ENCODE measurements around the gene CD37. TPM values are rescaled to one million over a fixed set of nuclear protein-coding genes. Genes with fewer than 3 reads are reported as not detected.
"Not testable (repeated sequence)": the region's sequence is repeated elsewhere in the genome, so short reads cannot be mapped to it uniquely, and the experiment has no call there.

CD37 gene
- total RNA-seq, 1 donor from 2014 or later: not detected

DNA sequence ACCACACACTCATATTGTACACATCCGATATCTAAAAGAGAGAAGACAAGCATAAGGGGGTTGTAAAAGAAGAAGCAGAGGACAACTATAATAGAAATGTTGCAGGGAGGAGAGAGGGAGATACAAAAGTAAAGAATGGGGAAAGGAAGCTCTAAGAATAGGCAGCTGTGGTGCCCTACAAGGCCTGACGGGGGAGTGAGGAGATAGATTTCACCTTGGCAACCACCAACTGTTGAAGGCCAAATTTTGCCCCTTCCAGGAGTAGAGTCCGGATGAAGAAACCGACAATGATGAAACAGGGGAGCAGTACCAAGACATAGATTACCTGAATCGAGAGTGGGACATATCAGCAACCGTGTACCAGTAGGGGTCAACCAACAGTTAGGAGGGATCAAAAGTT lies 26.1 kb upstream of the CD37 start:
- Mint-ChIP-seq H3K36me3 (ENCODE audit: low read depth, unreplicated experiment) (peaks cover 34% of the 10 kb centered on the region), H3K4me3 (ENCODE audit: unreplicated experiment) (peak overlapping the region; percentile 11)
- DNase-seq (ENCODE audit: low spot score): no peak

DNA sequence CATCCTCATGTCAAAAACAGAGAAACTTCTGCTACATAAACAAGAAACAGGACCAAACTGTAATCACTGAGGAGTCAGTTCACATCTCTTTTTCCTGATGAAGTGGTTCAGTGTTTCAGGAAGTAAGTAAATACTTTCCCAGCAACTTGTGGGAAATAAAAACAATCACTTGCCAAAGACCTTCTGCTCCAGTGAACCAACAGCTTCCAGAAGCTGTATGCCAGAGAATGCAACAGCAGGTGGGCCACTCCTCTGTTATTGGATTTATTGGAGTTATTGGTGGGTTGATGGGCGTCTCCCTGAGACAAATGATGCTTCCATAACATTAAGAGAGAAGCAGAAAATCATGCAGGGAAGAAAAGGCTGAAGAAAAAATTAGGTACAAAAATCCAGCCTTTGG lies 20.1 kb upstream of the CD37 start:
- peaks cover 38% of the 10 kb centered on the region for H3K36me3 Mint-ChIP-seq (ENCODE audit: low read depth, unreplicated experiment)
- no peak for DNase-seq (ENCODE audit: low spot score)

More for the DNA sequence above, 26.1 kb upstream of the CD37 start:
- Mint-ChIP-seq H3K9me3 (ENCODE audit: unreplicated experiment) (no peaks in the 10 kb centered on the region), H3K4me1 (ENCODE audit: unreplicated experiment) (peaks cover 8% of the 10 kb centered on the region), H3K27me3 (ENCODE audit: unreplicated experiment) (peaks cover 18% of the 10 kb centered on the region), H3K27ac (ENCODE audit: unreplicated experiment) (peak overlapping the region; percentile 32)
- TF ChIP-seq, protein P1, sequence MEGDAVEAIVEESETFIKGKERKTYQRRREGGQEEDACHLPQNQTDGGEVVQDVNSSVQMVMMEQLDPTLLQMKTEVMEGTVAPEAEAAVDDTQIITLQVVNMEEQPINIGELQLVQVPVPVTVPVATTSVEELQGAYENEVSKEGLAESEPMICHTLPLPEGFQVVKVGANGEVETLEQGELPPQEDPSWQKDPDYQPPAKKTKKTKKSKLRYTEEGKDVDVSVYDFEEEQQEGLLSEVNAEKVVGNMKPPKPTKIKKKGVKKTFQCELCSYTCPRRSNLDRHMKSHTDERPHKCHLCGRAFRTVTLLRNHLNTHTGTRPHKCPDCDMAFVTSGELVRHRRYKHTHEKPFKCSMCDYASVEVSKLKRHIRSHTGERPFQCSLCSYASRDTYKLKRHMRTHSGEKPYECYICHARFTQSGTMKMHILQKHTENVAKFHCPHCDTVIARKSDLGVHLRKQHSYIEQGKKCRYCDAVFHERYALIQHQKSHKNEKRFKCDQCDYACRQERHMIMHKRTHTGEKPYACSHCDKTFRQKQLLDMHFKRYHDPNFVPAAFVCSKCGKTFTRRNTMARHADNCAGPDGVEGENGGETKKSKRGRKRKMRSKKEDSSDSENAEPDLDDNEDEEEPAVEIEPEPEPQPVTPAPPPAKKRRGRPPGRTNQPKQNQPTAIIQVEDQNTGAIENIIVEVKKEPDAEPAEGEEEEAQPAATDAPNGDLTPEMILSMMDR (IDR thresholded peaks at IDR 0.05; ENCODE audit: unreplicated experiment): no peak

GRCh38 chr19:49316284-49316683 lies 18.9 kb upstream of the CD37 start:
- peaks cover 29% of the 10 kb centered on the region for H3K36me3 Mint-ChIP-seq (ENCODE audit: low read depth, unreplicated experiment)
- peaks cover 16% of the 10 kb centered on the region for H3K4me1 Mint-ChIP-seq (ENCODE audit: unreplicated experiment)
- no peak overlapping the region for H3K27ac Mint-ChIP-seq (ENCODE audit: unreplicated experiment)
- H3K4me3 Mint-ChIP-seq (ENCODE audit: unreplicated experiment): no peak overlapping the region
- DNase-seq (ENCODE audit: low spot score): no peak
- TF ChIP-seq, protein P1 (IDR thresholded peaks at IDR 0.05; ENCODE audit: unreplicated experiment): no peak
- no peaks in the 10 kb centered on the region for H3K9me3 Mint-ChIP-seq (ENCODE audit: unreplicated experiment)
- H3K27me3 Mint-ChIP-seq (ENCODE audit: unreplicated experiment): no peaks in the 10 kb centered on the region

More for the DNA sequence above, 20.1 kb upstream of the CD37 start:
- no peaks in the 10 kb centered on the region for H3K9me3 Mint-ChIP-seq (ENCODE audit: unreplicated experiment)
- H3K27me3 Mint-ChIP-seq (ENCODE audit: unreplicated experiment): peaks cover 7% of the 10 kb centered on the region
- peaks cover 16% of the 10 kb centered on the region for H3K4me1 Mint-ChIP-seq (ENCODE audit: unreplicated experiment)
- H3K27ac Mint-ChIP-seq (ENCODE audit: unreplicated experiment): no peak overlapping the region
- TF ChIP-seq, protein P1 (IDR thresholded peaks at IDR 0.05; ENCODE audit: unreplicated experiment): no peak
- H3K4me3 Mint-ChIP-seq (ENCODE audit: unreplicated experiment): no peak overlapping the region

DNA sequence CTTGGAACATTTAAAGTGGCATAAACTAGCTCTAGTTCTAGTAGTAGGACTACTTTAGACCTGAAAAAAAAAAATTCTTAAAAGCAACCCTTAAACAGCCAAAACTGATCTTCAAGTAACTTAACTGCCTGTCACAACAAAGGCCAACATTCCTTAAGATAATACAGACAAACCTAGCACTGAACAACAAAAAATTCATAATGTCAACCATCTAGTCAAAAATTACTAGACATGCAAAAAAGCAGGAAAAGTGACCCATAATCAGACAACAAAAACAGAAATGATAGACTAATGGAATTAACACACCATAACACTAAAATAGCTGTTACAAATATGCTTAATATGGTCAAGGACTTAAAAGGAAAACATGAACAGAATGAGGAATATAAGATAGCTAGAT lies 16.9 kb upstream of the CD37 start:
- no peak for DNase-seq (ENCODE audit: low spot score)
- Mint-ChIP-seq H3K4me1 (ENCODE audit: unreplicated experiment) (peaks cover 10% of the 10 kb centered on the region), H3K27me3 (ENCODE audit: unreplicated experiment) (no peaks in the 10 kb centered on the region), H3K9me3 (ENCODE audit: unreplicated experiment) (no peaks in the 10 kb centered on the region), H3K27ac (ENCODE audit: unreplicated experiment) (no peak overlapping the region), H3K4me3 (ENCODE audit: unreplicated experiment) (peak overlapping the region; percentile 68), H3K36me3 (ENCODE audit: low read depth, unreplicated experiment) (peaks cover 27% of the 10 kb centered on the region)
- TF ChIP-seq, protein P1 (IDR thresholded peaks at IDR 0.05; ENCODE audit: unreplicated experiment): no peak

- Mint-ChIP-seq H3K9me3 (ENCODE audit: unreplicated experiment) (no peaks in the 10 kb centered on the region), H3K4me3 (ENCODE audit: unreplicated experiment) (peak within 1 kb of the TSS; percentile 9), H3K27me3 (ENCODE audit: unreplicated experiment) (peaks cover 6% of the 10 kb centered on the region), H3K27ac (ENCODE audit: unreplicated experiment) (no peak within 1 kb of the TSS), H3K36me3 (ENCODE audit: low read depth, unreplicated experiment) (peaks cover 24% of the 10 kb centered on the region), H3K4me1 (ENCODE audit: unreplicated experiment) (no peaks in the 10 kb centered on the region)
- TF ChIP-seq, protein P1 (IDR thresholded peaks at IDR 0.05; ENCODE audit: unreplicated experiment): no peak
- no peak for DNase-seq (ENCODE audit: low spot score)
Observed at GRCh38 chr19:49324801-49325576, 10.2 kb upstream of the CD37 start, which contains the start of gene SLC6A16. TSS of gene SLC6A16 (minus strand) at chr19:49325191. CDS start at chr19:49311347, 13,844 bp downstream.

- H3K4me1 Mint-ChIP-seq (ENCODE audit: unreplicated experiment); H3K27me3 Mint-ChIP-seq (ENCODE audit: unreplicated experiment); H3K9me3 Mint-ChIP-seq (ENCODE audit: unreplicated experiment); H3K27ac Mint-ChIP-seq (ENCODE audit: unreplicated experiment); DNase-seq (ENCODE audit: low spot score); H3K4me3 Mint-ChIP-seq (ENCODE audit: unreplicated experiment): not testable (repeated sequence)
- peaks cover 26% of the 10 kb centered on the region for H3K36me3 Mint-ChIP-seq (ENCODE audit: low read depth, unreplicated experiment)
Observed at GRCh38 chr19:49325756-49326155, 9.4 kb upstream of the CD37 start.

Measured in endothelial cell (in vitro differentiated cells).